GM19238 (cell line): ENCODE results near the gene LHX5.
"Not testable (repeated sequence)": the region's sequence is repeated elsewhere in the genome, so short reads cannot be mapped to it uniquely, and the experiment has no call there.

ENCODE experiments used
- DNase-seq: peaks from one replicate; pipeline ENCODE4 v3.0.0; 2011; ENCODE audit warnings: low spot score; ENCODE audit not compliant: insufficient read length

LHX5 gene

DNA sequence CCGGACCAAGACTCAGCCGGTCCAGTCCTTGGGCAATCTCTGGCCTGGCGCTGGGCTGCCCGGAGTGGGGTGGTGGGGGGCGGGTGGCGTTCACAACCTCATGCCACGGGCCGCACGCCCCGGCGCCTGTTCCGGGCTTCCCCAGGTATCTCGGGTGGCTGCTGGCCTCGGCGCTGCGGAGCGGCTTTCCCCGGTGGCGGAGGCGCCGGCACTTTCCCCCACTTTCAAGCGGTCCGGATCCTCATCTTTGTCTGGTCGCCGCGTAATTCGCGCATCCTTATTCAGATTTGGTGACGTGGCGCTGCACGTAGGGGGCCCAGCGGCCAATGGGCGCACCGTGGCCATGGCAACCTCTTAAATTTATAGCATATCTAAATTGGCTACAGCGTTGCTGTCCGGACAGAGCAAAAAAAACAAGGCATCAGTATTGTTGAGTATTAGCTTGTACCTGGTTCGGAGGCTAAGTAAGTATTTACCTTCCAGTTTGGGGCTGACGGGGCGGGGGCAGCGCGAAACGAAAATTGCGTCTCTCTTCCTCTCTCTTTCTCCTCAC lies at the start of gene LHX5:
Gene LHX5, minus strand, starts transcription at position 253 of the 553 bp plus-strand sequence. CDS start 373 bp downstream, outside the sequence.
- no peak for DNase-seq

DNA sequence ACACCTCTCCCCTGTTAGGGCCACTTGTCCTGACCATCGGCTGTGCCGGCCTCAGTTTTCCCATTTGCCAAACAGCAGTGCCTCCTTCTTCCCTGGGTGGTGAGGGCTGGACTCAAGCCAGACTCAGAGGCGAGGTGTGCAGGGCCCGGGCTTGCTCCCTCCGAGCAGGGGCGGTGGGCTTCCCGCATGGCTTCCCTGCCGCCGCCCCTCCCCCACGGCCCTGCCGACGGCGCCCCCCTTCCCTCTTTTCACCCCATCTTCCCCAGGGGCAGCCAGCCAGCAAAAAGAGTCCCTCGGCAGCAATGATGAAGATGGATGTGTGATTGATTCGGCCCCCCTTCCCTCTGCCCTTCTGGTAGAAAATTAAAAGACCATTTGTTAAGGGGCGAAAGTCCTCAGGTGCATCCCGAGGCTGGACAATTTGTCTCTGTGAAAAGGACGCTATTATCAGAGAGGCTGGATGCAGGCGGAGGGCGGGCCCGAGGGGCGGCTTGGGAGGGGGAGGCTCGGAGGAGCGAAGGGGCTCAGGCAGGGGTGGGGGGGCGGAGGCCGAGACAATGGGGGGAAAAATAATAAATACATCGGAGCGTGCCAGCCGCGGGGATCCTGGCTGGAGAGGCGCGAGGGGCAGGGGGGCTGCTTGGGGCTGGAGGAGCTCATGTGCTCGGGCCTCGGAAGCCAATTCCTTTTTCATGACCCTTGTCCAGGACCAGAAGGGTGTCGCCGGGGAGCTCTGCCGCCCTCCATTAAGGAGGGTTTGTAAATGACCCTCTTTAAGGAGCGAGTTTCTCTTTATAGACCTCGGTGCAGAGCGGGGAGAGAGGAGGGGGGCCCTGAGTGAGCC lies 48.0 kb upstream of the LHX5 start:
- no peak for DNase-seq

DNA sequence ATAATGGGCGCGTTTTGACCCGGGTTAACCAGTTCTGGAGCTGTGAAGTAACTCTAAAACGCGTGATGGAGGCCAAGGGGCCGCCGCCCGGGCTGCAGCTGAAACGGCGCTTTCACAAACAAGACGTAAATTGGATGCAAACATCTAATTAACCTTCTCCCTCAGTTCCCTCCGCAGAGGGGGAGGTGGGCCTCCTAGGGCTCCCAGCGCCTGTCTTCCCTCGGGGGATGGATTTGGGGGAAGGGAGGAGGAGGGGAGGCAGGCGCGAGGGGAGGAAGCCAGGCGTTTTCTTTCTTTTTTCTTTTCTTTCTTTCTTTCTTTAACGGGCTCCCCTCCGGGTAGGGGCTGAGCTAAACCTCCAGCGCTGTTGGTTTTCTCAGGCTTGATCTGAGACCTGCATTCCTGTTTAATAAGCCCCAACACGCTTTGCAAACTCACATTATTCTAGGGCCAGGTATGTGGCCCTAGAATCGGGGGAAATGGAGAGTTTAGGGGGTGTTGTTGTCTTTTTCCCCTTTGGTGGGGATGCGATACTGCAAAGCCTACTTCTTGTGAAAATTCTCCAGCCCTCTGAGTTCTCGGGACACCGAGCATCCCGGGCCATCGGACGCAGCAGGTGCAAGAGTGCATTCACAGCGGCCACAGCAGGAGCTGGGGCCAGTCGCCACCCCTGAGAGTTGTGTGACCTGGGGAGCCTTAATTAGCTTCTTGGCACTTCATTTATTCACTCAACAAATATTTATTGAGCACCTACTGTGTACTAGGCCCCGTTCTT lies 43.6 kb upstream of the LHX5 start:
- DNase-seq, result no peak

DNA sequence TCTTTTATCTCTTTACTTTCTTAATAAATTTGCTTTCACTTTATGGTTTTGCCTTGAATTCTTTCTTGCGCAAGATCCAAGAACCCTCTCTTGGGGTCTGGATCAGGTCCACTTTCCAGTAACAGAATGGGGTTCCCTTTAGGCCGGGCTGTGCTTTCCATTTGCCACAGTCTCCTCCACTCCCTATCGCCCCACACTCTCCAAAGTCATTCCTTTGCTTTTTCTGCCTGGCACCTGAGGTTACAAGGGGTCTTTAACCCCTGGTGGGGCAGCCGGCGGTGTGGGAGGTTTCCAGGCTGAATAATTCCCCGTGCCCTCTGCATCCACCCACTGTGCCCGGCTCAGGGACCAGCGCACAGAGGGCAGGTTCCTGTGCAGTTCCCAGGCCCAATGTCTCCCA lies 42.9 kb upstream of the LHX5 start:
- DNase-seq, result no peak

DNA sequence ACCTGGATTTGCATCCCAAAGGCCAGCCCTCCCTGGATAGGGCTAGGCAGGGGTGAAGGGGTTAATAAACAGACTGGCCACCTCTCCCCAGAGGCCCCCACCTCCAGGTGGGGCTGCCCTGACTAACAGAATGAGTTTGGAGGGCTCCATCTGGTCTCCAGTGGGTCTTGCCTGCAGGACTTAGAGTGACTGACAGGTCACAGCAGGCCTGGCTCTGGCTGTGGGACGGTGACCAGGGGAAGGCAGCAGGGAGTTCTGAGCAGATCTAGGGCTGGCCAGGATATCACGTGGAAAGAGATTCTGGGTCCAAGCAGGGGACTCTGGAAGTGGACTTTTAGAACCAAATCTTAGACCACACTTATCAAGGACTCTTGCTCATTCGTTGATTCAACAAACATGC lies 40.9 kb upstream of the LHX5 start:
- no peak for DNase-seq

DNA sequence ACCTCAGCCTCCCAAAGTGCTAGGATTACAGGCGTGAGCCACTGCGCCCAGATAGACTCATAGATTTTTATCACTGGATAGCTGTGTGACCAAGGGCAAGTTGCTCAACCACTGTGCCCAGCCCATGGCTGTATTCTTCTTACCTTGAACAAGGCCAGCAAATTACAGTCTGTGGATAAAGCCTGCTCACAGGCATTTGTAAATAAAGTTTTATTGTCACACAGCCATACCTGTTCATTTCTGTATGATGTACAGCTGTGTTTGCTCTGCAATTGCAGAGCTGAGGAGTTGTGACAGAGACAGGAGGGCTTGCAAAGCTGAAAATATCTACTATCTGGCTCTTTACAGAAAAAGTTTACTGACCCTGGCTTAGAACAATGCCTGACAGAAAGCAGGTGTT lies 35.2 kb upstream of the LHX5 start:
- DNase-seq, result no peak

DNA sequence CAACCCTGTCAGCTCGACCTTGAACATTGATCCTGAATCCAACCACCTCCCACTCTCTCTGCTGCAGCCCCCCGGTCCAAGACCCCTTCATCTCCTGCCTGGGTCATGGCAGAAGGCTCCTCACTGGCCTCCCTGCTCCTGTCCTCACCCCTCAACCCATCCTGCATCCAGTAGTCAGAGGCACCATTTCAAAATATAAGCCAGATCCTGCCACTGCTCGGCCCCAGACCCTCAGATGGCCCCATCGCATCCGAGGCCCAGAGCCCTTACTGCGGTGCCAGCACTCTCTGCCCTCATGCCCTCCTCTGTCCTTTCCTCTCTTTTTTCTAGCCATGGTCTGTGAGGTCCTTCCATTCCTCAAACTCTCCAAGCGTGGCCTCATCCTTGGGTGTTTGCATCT lies 34.3 kb upstream of the LHX5 start:
- no peak for DNase-seq

DNA sequence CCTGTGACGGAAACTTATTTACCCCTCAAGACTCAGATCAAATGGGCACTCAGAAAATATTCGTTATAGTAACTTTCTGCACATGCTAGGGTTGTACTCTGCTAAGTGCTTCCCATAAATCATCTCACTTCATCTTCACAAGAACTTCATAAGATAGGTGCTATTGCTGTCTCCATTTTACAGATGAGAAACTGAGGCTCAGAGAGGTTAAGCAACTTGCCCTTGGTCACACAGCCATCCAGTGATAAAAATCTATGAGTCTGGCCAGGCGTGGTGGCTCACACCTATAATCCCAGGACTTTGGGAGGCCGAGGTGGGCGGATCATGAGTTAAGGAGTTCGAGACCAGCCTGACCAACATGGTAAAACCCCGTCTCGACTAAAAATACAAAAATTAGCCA lies 33.2 kb upstream of the LHX5 start:
- no peak for DNase-seq

DNA sequence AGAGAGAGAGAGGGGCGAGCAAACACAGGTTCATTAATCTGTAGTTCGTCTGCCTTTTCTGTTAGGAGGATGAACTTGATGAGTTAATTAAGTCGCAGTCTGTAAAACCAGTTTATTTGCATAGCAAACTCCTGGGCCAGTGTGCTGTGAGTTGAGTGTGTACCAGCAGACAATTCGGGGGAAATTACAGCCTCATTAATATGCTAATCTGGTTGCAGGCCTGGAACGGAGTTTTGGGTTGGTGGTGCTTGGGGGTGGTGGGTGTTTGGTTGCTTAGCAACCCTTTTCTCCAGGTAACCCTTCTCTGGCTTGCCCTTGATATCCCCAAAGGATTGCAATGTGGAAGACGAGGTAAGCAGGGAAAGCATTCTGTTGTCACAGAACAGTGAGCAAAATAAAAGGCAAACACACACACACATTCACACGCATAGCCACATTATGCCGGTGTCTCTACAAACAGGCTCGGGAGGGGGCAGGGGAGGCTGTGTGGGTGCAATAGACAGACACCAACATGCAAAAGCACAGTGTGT lies 29.2 kb upstream of the LHX5 start:
- DNase-seq, result no peak

DNA sequence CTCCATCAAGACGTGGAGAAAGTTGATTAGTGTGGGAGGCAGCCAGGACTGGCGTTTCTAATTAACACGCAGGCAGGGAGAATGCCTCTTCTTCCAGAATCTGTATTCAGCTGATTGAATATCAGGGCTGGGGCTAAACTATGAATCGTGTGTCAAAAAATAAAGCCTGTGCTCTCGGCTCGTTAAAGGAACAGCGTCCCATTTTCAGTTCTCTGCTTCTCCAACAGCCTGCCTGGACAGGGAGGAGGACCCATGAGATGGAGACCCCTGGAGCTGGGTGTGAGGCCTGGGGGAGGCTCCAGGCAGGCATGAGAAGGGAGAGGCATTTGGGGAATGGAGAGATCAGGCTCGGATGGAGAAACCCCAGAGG lies 28.6 kb upstream of the LHX5 start:
- DNase-seq, result no peak

DNA sequence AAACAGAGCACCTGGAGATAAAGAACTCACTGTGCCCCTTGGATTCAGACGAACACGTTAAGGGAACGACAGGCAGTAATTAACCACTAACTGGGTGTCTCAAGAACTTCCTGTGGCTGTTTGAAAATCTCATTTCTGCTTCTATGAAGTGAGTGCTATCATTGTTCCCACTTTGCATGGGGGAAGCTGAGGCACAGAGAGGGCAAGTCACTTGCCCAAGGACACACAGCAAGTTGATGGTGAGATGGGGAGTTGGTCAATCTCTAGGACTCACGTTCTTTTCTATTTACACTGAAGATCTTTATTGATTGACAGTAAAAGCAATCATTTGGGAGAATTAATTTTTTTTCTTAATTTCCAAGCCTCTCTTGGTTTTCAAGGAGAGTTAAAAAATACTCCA lies 26.8 kb upstream of the LHX5 start:
- DNase-seq, result no peak

DNA sequence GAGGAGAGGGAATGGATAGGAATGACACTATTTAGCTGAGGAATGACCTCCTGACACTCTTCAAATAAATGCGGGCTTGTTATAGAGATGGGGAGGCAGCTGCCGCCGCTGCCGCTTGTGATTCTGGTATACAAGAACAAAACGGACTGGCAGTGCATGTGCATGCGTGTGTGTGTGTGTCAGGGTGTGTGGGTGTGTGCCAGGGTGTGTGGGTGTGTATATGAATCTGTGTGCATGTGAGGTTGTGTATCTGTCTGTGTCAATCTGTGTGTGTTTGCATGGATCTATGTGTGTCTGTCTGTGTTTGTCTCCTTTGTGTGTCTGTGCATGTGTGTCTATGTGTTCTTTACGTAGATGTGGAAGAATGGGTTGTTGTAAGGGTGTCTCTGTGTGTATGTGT lies 26.0 kb upstream of the LHX5 start:
- DNase-seq, result no peak

DNA sequence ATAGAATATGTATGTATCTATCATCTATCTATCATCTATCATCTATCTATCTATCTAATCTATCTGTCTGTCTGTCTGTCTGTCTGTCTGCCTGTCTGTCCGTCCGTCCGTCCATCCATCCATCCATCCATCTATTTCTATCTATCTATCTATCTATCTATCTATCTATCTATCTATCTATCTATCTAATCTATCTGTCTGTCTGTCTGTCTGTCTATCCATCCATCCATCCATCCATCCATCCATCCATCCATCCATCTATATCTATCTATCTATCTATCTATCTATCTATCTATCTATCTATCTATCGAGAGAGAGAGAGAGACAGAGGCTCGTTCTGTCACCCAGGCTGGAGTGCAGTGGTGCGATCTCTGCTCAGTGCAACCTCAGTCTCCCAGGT lies 24.3 kb upstream of the LHX5 start:
- DNase-seq, result not testable (repeated sequence)

DNA sequence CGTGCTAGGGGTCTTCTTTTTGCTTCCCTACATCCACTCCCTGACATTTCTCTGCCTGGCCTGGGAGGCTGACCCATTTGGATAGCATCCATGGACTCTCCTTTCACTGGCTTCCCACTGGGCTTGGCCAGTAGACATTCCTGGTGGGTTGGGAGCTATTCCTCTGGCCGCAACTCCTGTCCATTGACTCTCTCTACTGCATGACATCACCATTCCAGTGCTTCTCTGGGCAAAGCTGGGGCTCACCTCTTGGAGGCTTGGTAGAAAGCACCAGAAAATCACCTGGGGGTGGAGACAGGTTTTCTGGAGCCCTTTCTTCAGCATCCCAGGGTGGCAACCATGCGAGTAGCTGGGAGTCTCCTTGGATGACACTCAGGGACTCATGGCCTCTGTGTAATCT lies 16.7 kb upstream of the LHX5 start:
- no peak for DNase-seq

DNA sequence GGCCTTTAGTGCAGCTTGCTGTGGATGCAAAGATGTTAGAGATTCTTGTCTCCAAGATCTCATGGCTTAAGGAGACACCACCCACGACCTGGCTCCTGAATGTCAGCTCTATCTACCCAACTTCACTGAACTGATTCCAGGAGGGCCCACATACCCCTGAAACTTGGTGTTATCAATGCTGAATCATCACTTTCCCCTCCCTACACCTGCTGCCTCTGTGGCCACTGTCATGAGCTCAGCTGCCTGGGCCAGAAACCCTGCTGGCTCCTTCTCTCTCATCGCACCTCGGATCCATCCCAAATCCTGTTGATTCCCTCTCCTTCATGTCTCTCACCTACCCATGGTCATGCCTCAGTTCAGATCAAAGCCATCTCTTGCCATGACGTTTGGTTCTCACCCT lies 15.1 kb upstream of the LHX5 start:
- no peak for DNase-seq

DNA sequence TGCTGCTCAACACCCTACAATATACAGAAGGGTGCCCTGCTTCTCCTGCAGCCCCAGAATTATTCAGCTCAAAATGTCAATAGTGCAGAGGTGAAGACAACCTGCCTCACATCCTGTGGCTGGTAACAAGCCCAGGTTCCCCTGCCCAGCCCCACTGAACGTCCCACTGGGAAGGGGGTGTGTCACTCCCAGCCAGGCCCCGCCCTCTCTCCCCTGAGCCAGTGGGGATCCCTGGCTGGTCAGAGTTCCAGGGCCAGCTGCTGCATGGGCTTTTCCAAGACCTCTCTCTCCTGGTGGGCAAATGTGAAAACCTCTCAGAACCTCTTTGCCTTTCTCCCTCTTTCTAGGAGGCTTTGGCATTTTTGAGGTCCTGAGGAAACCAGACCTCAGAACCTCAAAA lies 13.7 kb upstream of the LHX5 start:
- DNase-seq, result no peak

DNA sequence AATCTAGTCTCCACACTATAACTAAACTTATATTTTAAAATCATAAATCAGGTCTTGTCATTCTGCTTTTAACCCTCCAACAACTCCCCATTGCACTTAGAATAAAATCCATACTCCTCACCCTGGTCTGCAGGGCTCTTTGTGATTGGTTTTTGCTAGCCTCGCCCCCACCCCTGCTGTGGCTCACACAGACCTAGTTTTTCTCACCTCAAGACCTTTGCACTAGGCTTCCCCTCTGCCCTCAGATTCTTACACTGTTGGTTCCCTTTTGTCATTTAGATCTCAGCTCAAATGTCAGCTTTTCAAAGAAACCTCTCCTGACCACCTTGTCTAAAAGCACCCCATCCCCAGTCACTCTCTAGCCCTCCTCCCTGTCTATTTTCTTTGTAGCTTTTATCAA lies 10.7 kb upstream of the LHX5 start:
- DNase-seq, result no peak

DNA sequence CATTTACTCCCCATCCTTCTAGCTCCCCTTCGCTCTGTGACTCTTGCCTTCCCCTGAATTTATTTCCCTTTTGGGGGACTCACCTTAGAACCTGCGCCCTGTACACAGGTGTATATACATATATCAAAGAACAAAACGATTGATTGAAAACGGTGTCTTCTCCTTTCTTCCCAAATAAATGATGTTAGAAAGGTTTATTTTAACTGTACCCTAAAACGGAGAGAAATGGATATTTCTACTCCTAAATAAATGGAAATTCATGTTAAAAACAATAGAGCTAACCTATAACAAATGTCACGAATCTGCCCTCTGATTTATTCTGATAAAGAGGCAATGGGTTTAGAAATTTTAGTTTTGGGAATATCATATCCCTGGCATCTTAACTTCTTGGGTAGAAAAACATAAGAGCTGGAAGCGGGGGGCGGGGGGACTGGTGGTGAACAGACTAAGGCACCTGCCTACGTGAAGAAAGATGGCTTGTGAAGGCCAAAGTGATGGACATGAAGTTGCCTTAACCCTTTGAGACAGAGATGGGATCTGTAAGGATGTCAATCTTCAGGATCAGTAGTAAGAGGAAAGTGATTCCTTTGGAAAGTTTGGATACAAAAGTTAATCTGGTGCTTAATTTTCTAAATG lies 8.8 kb upstream of the LHX5 start:
- DNase-seq, result no peak

DNA sequence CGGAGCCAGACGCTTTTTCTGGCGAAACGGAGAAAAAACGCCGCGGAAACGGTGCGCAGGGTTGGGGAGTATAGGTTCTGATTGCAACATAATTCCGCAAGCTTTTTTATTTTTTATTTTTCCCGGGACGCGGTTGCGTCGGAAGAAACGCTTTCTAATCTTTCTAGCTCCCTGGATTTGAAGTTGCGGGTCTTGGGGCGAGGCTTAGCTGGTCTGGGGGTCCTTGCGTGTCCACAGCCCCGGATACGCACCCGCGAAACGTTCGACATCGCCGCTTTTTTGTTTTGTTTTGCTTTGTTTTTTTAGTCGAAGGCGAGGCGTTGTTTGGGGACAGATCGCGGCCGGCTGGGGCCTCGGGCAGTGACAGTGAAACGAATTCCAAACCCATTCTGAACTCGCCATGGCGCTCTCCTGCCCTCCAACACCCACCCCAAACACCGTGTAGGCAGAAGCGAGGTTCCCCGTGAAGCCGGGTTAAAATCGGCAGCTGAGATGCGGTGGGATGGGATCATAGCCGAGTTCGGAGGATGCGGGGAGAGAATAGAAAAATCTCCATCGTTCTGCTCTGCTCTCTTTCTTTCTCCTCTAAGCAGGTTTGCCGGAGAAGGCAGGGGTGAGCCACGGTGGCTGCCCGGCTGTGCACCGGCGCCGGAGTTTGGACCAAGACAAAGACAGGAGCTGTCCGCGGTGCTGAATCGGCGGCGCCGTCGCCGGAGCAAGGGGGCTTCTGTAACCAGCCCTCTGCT lies 8.1 kb upstream of the LHX5 start:
- peak; percentile 40 for DNase-seq

DNA sequence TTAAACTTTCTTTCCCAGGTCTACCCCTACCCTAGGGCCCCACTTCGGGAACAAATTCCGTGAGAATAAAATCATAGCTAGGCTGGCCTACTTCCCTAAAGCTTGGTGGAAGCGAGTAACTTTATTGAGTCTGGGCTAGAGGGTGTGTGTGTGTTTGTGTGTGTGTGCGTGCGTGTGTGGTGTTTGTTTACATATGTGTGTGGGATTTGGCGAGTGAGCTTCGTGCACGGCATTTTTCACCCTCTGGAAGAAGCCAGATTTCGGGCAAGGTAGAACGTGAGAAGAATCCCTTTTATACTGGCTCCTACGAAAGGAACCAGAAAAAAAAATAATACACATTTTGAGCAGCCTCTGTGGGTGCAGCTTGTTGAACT lies 7.5 kb upstream of the LHX5 start:
- no peak for DNase-seq

DNA sequence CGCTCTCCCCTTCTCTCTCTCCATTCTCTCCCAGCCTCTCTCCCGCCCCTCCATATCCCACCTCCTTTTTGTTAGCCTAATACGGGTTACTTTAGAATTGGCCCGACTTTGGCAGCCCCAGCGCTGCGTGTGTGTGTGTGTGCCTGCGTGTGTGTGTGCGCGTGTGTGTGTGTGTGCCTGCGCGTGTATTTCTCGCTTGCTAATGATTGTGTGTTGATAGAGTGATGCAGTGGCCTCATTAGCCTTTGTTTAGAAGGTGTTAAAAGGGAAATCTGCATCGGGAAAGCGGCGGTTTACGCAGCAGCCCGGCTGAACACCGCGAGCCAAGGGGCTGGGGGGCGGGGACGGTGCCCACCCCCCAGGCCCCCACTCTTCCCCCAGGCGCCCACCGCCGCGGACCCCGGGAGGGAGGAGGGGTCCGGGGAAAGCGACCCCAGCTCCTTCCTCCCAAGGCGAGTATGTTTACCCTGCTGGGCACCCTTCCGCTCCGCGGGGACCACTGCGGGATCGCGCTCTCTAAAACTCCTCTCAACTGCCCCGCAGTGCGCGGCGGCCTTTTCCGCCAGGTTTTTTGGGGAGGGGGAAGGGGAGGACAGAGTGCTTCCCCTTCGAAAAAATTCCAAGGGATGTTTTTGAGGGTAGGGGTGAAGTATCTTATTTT lies 6.8 kb upstream of the LHX5 start:
- DNase-seq, result no peak
